Natural killer cell (primary cell): ENCODE measurements around the gene KLRC1. TPM values are rescaled to one million over a fixed set of nuclear protein-coding genes. Genes with fewer than 3 reads are reported as not detected.

Source experiments
- total RNA-seq, 4 donors: library from RNA; stranded (reverse); fragments of 120-200 nt in 1 of 4; gene quantifications; one replicate each; pipeline versions ENCODE4 v1.2.3 to v1.2.4, GENCODE V29; 2013 to 2022

KLRC1 gene
- total RNA-seq, 3 donors from 2014 or later (not counting 1 experiment from before 2014, with no cell fraction given), result 30.0 to 180 (median 83.1) TPM

Other genes starting within 250 kb of the KLRC1 start
- gene GABARAPL1, start 240.5 kb downstream of the KLRC1 start, total RNA-seq, result 100 to 1,000 TPM; 157 to 233 (median 160) TPM
- 100 to 1,000 TPM; 568 to 782 (median 688) TPM for gene KLRD1, start 145.5 kb downstream of the KLRC1 start, total RNA-seq
- gene KLRK1, start 63.3 kb downstream of the KLRC1 start, total RNA-seq, result 100 to 1,000 TPM; 398 to 543 (median 515) TPM
- gene KLRC4, start 43.6 kb downstream of the KLRC1 start, total RNA-seq, result 10 to 100 TPM; 15.9 to 54.7 (median 51.4) TPM
- gene KLRC3, start 32.8 kb downstream of the KLRC1 start, total RNA-seq, result 10 to 100 TPM; 10.7 to 69.1 (median 49.8) TPM
- 10 to 100 TPM in 2 of 3 donors, 1 to 10 TPM in 1; 3.0 to 57.5 (median 11.4) TPM for gene KLRC2, start 17.4 kb downstream of the KLRC1 start, total RNA-seq
- under 1 TPM in 1 of 3 donors, not detected in 2; 0.88 TPM for gene EIF2S3B, start 52.5 kb upstream of the KLRC1 start, total RNA-seq
- gene MAGOHB, start 160.2 kb upstream of the KLRC1 start, total RNA-seq, result 10 to 100 TPM; 13.0 to 16.3 (median 13.1) TPM
- gene STYK1, start 220.7 kb upstream of the KLRC1 start, total RNA-seq, result 1 to 10 TPM; 2.0 to 2.6 (median 2.4) TPM